ENCODE data around the gene SDK1. TPM values are rescaled to one million over a fixed set of nuclear protein-coding genes. Genes with fewer than 3 reads are reported as not detected.
A peak's percentile ranks its signal among the peaks of the same experiment; 100 is the strongest.

SDK1 gene
- total RNA-seq, 1 experiment from 2014 or later = 9.3 TPM

- Mint-ChIP-seq H3K4me1 (peaks cover 21% of the 10 kb centered on the region), H3K4me3 (no peak overlapping the region), H3K36me3 (no peaks in the 10 kb centered on the region), H3K9me3 (0 out of 2 replicates have a peak, but pooled peaks cover 3% of the 10 kb centered on the region), H3K27ac (no peak overlapping the region), H3K27me3 (ENCODE audit: low read depth) (peaks cover 2% of the 10 kb centered on the region)
- TF ChIP-seq NR2C2 (CRISPR knock-in tag; IDR thresholded peaks at IDR 0.05) (no peak), CBFB (CRISPR knock-in tag; IDR thresholded peaks at IDR 0.05; ENCODE audit: low read depth) (no peak)
- TF ChIP-seq, protein P1, sequence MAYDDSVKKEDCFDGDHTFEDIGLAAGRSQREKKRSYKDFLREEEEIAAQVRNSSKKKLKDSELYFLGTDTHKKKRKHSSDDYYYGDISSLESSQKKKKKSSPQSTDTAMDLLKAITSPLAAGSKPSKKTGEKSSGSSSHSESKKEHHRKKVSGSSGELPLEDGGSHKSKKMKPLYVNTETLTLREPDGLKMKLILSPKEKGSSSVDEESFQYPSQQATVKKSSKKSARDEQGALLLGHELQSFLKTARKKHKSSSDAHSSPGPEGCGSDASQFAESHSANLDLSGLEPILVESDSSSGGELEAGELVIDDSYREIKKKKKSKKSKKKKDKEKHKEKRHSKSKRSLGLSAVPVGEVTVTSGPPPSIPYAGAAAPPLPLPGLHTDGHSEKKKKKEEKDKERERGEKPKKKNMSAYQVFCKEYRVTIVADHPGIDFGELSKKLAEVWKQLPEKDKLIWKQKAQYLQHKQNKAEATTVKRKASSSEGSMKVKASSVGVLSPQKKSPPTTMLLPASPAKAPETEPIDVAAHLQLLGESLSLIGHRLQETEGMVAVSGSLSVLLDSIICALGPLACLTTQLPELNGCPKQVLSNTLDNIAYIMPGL (CRISPR knock-in tag; IDR thresholded peaks at IDR 0.05) = no peak
- TF ChIP-seq, protein P2, sequence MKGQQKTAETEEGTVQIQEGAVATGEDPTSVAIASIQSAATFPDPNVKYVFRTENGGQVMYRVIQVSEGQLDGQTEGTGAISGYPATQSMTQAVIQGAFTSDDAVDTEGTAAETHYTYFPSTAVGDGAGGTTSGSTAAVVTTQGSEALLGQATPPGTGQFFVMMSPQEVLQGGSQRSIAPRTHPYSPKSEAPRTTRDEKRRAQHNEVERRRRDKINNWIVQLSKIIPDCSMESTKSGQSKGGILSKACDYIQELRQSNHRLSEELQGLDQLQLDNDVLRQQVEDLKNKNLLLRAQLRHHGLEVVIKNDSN (CRISPR knock-in tag; IDR thresholded peaks at IDR 0.05) = no peak
- TF ChIP-seq, protein P3, sequence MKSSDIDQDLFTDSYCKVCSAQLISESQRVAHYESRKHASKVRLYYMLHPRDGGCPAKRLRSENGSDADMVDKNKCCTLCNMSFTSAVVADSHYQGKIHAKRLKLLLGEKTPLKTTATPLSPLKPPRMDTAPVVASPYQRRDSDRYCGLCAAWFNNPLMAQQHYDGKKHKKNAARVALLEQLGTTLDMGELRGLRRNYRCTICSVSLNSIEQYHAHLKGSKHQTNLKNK (CRISPR knock-in tag; IDR thresholded peaks at IDR 0.05) = no peak
- CTCF ChIA-PET = interaction anchor here (0.5 to 1.7 kb wide), 7 partner anchors 11 to 745 kb away, joined by 3 to 9 read pairs (median 3); no protein-coding TSS in a partner anchor
- ATAC-seq (peak; percentile 87), DNase-seq (ENCODE audit: low spot score) (peak; percentile 36)
- POLR2A ChIA-PET = interaction anchor here (0.6 to 0.7 kb wide), 3 partner anchors 119 to 1099 kb away, joined by 3 to 5 read pairs (median 5); no protein-coding TSS in a partner anchor
Observed at GRCh38 chr7:3294432-3295100, 6.5 kb upstream of the SDK1 start.

- no peak overlapping the region for H3K27ac Mint-ChIP-seq
- no peaks in the 10 kb centered on the region for H3K36me3 Mint-ChIP-seq
- H3K9me3 Mint-ChIP-seq = no peaks in the 10 kb centered on the region
- peaks cover 12% of the 10 kb centered on the region for H3K27me3 Mint-ChIP-seq (ENCODE audit: low read depth)
- TF ChIP-seq, protein P4, sequence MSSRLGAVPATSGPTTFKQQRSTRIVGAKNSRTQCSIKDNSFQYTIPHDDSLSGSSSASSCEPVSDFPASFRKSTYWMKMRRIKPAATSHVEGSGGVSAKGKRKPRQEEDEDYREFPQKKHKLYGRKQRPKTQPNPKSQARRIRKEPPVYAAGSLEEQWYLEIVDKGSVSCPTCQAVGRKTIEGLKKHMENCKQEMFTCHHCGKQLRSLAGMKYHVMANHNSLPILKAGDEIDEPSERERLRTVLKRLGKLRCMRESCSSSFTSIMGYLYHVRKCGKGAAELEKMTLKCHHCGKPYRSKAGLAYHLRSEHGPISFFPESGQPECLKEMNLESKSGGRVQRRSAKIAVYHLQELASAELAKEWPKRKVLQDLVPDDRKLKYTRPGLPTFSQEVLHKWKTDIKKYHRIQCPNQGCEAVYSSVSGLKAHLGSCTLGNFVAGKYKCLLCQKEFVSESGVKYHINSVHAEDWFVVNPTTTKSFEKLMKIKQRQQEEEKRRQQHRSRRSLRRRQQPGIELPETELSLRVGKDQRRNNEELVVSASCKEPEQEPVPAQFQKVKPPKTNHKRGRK (CRISPR knock-in tag; IDR thresholded peaks at IDR 0.05; ENCODE audit: borderline replicate concordance) = 0 out of 2 replicates have a peak, but pooled peaks have one; percentile 31
- TF ChIP-seq NFYB (CRISPR knock-in tag; conservative IDR thresholded peaks at IDR 0.05; ENCODE audit: low read depth) (no peak), NFE2L1 (CRISPR knock-in tag; IDR thresholded peaks at IDR 0.05) (no peak)
- POLR2A ChIA-PET = no interaction called here
- ATAC-seq (no peak), DNase-seq (ENCODE audit: low spot score) (no peak)
- CTCF ChIA-PET = interaction anchor here (6.0 kb wide), 1 partner anchor 103 kb away, joined by 78 read pairs; no protein-coding TSS in a partner anchor
- H3K4me3 Mint-ChIP-seq = no peak overlapping the region
- peaks cover 29% of the 10 kb centered on the region for H3K4me1 Mint-ChIP-seq
Observed at GRCh38 chr7:3297105-3297819, 3.8 kb upstream of the SDK1 start.

DNA sequence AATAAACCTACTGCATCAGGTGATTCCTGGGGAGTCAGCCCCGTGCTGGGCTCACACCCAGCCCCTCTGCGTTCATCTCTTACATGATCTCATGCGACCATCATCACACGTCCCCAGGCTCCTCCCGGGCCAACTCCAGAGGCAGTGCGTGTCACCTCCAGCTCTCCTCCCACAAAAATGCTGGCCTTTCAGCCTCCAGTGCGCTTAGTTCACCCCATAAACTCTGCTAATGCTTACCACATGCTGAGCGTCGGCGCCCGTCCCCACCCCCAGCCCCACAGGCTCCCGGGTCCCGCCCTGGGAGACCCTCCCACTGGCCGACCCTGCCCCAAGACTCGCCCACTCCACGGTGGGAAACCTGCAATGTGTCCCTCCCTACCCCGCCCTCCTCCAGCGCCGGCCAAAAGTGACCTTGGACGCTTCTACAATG, 816 bp upstream of the SDK1 start:
- Mint-ChIP-seq H3K36me3 (no peaks in the 10 kb centered on the region), H3K4me3 (peak overlapping the region; percentile 68), H3K9me3 (no peaks in the 10 kb centered on the region), H3K27me3 (ENCODE audit: low read depth) (peaks cover 24% of the 10 kb centered on the region), H3K4me1 (peaks cover 31% of the 10 kb centered on the region), H3K27ac (no peak overlapping the region)
- POLR2A ChIA-PET = interaction anchor here (0.6 kb wide), 1 partner anchor 1231 kb away, joined by 3 read pairs; no protein-coding TSS in a partner anchor
- TF ChIP-seq, protein P5, sequence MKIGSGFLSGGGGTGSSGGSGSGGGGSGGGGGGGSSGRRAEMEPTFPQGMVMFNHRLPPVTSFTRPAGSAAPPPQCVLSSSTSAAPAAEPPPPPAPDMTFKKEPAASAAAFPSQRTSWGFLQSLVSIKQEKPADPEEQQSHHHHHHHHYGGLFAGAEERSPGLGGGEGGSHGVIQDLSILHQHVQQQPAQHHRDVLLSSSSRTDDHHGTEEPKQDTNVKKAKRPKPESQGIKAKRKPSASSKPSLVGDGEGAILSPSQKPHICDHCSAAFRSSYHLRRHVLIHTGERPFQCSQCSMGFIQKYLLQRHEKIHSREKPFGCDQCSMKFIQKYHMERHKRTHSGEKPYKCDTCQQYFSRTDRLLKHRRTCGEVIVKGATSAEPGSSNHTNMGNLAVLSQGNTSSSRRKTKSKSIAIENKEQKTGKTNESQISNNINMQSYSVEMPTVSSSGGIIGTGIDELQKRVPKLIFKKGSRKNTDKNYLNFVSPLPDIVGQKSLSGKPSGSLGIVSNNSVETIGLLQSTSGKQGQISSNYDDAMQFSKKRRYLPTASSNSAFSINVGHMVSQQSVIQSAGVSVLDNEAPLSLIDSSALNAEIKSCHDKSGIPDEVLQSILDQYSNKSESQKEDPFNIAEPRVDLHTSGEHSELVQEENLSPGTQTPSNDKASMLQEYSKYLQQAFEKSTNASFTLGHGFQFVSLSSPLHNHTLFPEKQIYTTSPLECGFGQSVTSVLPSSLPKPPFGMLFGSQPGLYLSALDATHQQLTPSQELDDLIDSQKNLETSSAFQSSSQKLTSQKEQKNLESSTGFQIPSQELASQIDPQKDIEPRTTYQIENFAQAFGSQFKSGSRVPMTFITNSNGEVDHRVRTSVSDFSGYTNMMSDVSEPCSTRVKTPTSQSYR (CRISPR knock-in tag; IDR thresholded peaks at IDR 0.05) = no peak
- TF ChIP-seq AFF4 (CRISPR knock-in tag; IDR thresholded peaks at IDR 0.05; ENCODE audit: borderline replicate concordance) (no peak), MXD4 (CRISPR knock-in tag; IDR thresholded peaks at IDR 0.05; ENCODE audit: borderline replicate concordance) (no peak)
- CTCF ChIA-PET = interaction anchor here (0.7 to 6.0 kb wide), 20 partner anchors 10 to 435 kb away, joined by 3 to 78 read pairs (median 3); no protein-coding TSS in a partner anchor
- peak; percentile 28 for DNase-seq (ENCODE audit: low spot score)
- peak; percentile 10 for ATAC-seq

All from WTC11 (cell line).